ENCODE measurements around the gene RTL10.
"Not testable (repeated sequence)": the region's sequence is repeated elsewhere in the genome, so short reads cannot be mapped to it uniquely, and the experiment has no call there.

Gene RTL10

GRCh38 chr22:19884161-19884953 lies 29.7 kb upstream of the RTL10 start:
- no peak for DNase-seq (ENCODE audit: low read depth)
- no peak overlapping the region for H3K4me3 ChIP-seq (ENCODE audit: low read depth, low read length)
- in situ Hi-C loops (cut with HindIII; ENCODE audit: low sequenced_read_pairs) = no loop called here
- no peak for TF ChIP-seq CTCF (IDR thresholded peaks at IDR 0.05; ENCODE audit: low read depth, low read length, missing control alignments)

- DNase-seq (ENCODE audit: low read depth); in situ Hi-C loops (cut with HindIII; ENCODE audit: low sequenced_read_pairs); H3K4me3 ChIP-seq (ENCODE audit: low read depth, low read length): not testable (repeated sequence)
Measured at GRCh38 chr22:19883446-19883845, 28.8 kb upstream of the RTL10 start.

- no peak for DNase-seq (ENCODE audit: low read depth)
- no peak overlapping the region for H3K4me3 ChIP-seq (ENCODE audit: low read depth, low read length)
- no peak for TF ChIP-seq CTCF (IDR thresholded peaks at IDR 0.05; ENCODE audit: low read depth, low read length, missing control alignments)
- in situ Hi-C loops (cut with HindIII; ENCODE audit: low sequenced_read_pairs) = no loop called here
Measured at GRCh38 chr22:19882446-19883381, 28.0 kb upstream of the RTL10 start.

- in situ Hi-C loops (cut with HindIII; ENCODE audit: low sequenced_read_pairs) = no loop called here
- H3K4me3 ChIP-seq (ENCODE audit: low read depth, low read length) = no peak overlapping the region
- peak; percentile 90 for DNase-seq (ENCODE audit: low read depth)
- TF ChIP-seq CTCF (IDR thresholded peaks at IDR 0.05; ENCODE audit: low read depth, low read length, missing control alignments) = no peak
Measured at GRCh38 chr22:19880786-19881569, 26.3 kb upstream of the RTL10 start.

- no peak overlapping the region for H3K4me3 ChIP-seq (ENCODE audit: low read depth, low read length)
- no peak for TF ChIP-seq CTCF (IDR thresholded peaks at IDR 0.05; ENCODE audit: low read depth, low read length, missing control alignments)
- in situ Hi-C loops (cut with HindIII; ENCODE audit: low sequenced_read_pairs) = no loop called here
- DNase-seq (ENCODE audit: low read depth) = no peak
Measured at GRCh38 chr22:19879992-19880785, 25.5 kb upstream of the RTL10 start.

GRCh38 chr22:19879643-19879991 lies 24.9 kb upstream of the RTL10 start:
- TF ChIP-seq CTCF (IDR thresholded peaks at IDR 0.05; ENCODE audit: low read depth, low read length, missing control alignments) = no peak
- in situ Hi-C loops (cut with HindIII; ENCODE audit: low sequenced_read_pairs) = no loop called here
- H3K4me3 ChIP-seq (ENCODE audit: low read depth, low read length) = no peak overlapping the region
- DNase-seq (ENCODE audit: low read depth) = no peak

All from astrocyte of the cerebellum (primary cell).